Body of pancreas (tissue), 4 donors: ENCODE measurements around the gene PASK. TPM values are rescaled to one million over a fixed set of nuclear protein-coding genes. Genes with fewer than 3 reads are reported as not detected.

Experiments
- ATAC-seq: fragments of 150-250 bp; one replicate; pipeline ENCODE4 v1.9.1; 2016
- DNase-seq, 4 donors: peaks; one replicate each; pipeline ENCODE4 v3.0.0-alpha.2; 2019
- H3K27ac ChIP-seq, 4 donors: fragments of 200-600 bp; sonication (generic); 1 replicate in 3 of 4; 2 replicates in 1 of 4; pipeline versions ENCODE4 v1.5.1 to v1.6.1; 2016 to 2019; ENCODE audit warnings: mild to moderate bottlenecking in 1 of 4, mixed read lengths in 1 of 4, moderate library complexity in 1 of 4
- H3K27me3 ChIP-seq, 2 donors: fragments of 200-600 bp; sonication (generic); one replicate each; pipeline ENCODE4 v1.6.0; 2016; ENCODE audit warnings: mild to moderate bottlenecking in 1 of 2
- H3K36me3 ChIP-seq, 2 donors: fragments of 200-600 bp; sonication (generic); replicated peaks in 1 of 2; 2 replicates each; pipeline ENCODE4 v1.5.1; 2016; ENCODE audit warnings: low read depth in 2 of 2; ENCODE audit not compliant: insufficient read depth in 1 of 2
- H3K4me1 ChIP-seq: fragments of 200-600 bp; sonication (generic); one replicate; pipeline ENCODE4 v1.6.0; 2016
- H3K4me3 ChIP-seq, 2 donors: fragments of 200-600 bp; sonication (generic); 1 replicate in 1 of 2; 2 replicates in 1 of 2; pipeline ENCODE4 v1.5.1; 2016 to 2019
- H3K9me3 ChIP-seq, 3 donors: fragments of 200-600 bp; sonication (generic); 1 replicate in 2 of 3; 2 replicates in 1 of 3; pipeline ENCODE4 v1.5.1; 2016
- POLR2A ChIP-seq, 3 donors: fragments of 450-650 bp; IDR thresholded peaks; one replicate each; pipeline ENCODE4 v1.6.1; 2016; ENCODE audit warnings: antibody characterized with exemption in 3 of 3, mild to moderate bottlenecking in 2 of 3
- WGBS, 2 donors: methylation state at CpG; one replicate each; pipeline ENCODE4 v1.1.5; 2017; 5-methylcytosine and 5-hydroxymethylcytosine counted together
- intact Hi-C: fragments of 100-400 bp; cut with DNase I; formaldehyde crosslinking; loops from one replicate; pipeline ENCODE4 v1.15.1; 2023
- total RNA-seq, 2 donors: library from RNA; depleted of rRNA; stranded (reverse); fragments of >200 nt; gene quantifications; one replicate each; pipeline ENCODE4 v1.1.0, GENCODE V29; 2016
- TF ChIP-seq, protein P1 (sequence below), 7 experiments: fragments of 450-650 bp in 4 of 7; fragments of 200-600 bp in 3 of 7; sonication (generic) in 3 of 7; IDR thresholded peaks; one replicate each; pipeline ENCODE4 v1.5.1; 2016 to 2019; ENCODE audit warnings: antibody characterized with exemption in 7 of 7

Gene PASK
- total RNA-seq, 2 donors from 2014 or later, result 7.5 to 15.8 TPM

DNA sequence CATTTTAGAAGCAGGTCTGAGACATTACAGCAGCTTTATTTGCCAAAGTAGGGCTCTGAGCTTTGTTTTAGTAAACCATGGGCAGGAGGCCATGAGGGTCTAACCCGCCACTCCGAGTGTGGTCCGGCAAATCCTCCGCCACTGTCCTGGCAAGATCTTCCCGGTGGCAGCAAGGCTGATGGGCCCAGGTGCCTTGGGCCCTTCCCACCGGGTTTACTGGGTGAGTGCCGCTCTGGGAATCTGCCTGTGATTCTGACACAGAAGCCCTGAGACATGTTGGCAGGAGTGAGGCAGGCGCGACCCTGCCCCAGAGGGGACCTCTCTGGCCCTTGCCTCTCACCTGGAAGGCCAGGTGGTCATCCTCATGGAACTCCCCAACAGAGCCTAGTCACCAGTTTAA lies 77.1 kb downstream of the PASK start:
- TF ChIP-seq POLR2A (IDR thresholded peaks at IDR 0.05), result no peak
- TF ChIP-seq, protein P1, sequence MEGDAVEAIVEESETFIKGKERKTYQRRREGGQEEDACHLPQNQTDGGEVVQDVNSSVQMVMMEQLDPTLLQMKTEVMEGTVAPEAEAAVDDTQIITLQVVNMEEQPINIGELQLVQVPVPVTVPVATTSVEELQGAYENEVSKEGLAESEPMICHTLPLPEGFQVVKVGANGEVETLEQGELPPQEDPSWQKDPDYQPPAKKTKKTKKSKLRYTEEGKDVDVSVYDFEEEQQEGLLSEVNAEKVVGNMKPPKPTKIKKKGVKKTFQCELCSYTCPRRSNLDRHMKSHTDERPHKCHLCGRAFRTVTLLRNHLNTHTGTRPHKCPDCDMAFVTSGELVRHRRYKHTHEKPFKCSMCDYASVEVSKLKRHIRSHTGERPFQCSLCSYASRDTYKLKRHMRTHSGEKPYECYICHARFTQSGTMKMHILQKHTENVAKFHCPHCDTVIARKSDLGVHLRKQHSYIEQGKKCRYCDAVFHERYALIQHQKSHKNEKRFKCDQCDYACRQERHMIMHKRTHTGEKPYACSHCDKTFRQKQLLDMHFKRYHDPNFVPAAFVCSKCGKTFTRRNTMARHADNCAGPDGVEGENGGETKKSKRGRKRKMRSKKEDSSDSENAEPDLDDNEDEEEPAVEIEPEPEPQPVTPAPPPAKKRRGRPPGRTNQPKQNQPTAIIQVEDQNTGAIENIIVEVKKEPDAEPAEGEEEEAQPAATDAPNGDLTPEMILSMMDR (IDR thresholded peaks at IDR 0.05), result no peak
- no peak overlapping the region for H3K27ac ChIP-seq
- WGBS, 2 donors, result 70 to 87% methylated on average over 3 to 9 of the region's 9 CpGs
- no peaks in the 10 kb centered on the region for H3K9me3 ChIP-seq
- H3K36me3 ChIP-seq, result peaks cover 0 to 2% of the 10 kb centered on the region in 2 donors
- intact Hi-C loops, result no loop called here
- DNase-seq (peak in 1 of 4 donors; percentile 7), ATAC-seq (no peak)
- no peaks in the 10 kb centered on the region for H3K4me1 ChIP-seq
- H3K4me3 ChIP-seq, result no peak overlapping the region
- H3K27me3 ChIP-seq, result no peaks in the 10 kb centered on the region

DNA sequence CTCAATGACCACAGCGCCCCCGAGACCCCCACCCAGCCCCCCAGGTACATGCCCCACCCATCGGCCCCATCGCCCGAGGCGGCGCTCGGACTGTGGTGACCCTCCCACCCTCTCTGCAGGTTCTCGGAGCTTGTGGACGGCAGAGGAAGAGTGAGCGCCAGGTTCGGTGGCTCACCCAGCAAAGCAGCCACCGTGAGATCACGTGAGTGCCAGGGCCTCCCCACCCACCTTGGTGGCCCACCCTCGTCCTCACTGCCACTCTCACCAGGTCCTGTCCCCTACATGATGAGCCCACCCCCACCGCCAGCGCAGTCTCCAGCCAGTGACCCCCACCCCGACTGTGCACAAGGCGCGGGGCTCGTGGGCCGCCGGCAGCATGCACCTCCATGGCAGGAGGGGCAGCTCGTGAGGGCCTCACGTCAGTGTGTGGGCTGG lies 77.6 kb downstream of the PASK start:
- H3K9me3 ChIP-seq, result no peaks in the 10 kb centered on the region
- no peak for TF ChIP-seq POLR2A (IDR thresholded peaks at IDR 0.05)
- TF ChIP-seq, protein P1 (IDR thresholded peaks at IDR 0.05), result no peak
- intact Hi-C loops, result no loop called here
- no peak for ATAC-seq
- DNase-seq, result peak in 1 of 4 donors; percentile 9
- H3K27ac ChIP-seq, result no peak overlapping the region
- H3K4me1 ChIP-seq, result no peaks in the 10 kb centered on the region
- H3K4me3 ChIP-seq, result no peak overlapping the region
- no peaks in the 10 kb centered on the region for H3K27me3 ChIP-seq
- 78 to 85% methylated on average over 6 to 25 of the region's 25 CpGs for WGBS, 2 donors
- H3K36me3 ChIP-seq, result peaks cover 0 to 2% of the 10 kb centered on the region in 2 donors

DNA sequence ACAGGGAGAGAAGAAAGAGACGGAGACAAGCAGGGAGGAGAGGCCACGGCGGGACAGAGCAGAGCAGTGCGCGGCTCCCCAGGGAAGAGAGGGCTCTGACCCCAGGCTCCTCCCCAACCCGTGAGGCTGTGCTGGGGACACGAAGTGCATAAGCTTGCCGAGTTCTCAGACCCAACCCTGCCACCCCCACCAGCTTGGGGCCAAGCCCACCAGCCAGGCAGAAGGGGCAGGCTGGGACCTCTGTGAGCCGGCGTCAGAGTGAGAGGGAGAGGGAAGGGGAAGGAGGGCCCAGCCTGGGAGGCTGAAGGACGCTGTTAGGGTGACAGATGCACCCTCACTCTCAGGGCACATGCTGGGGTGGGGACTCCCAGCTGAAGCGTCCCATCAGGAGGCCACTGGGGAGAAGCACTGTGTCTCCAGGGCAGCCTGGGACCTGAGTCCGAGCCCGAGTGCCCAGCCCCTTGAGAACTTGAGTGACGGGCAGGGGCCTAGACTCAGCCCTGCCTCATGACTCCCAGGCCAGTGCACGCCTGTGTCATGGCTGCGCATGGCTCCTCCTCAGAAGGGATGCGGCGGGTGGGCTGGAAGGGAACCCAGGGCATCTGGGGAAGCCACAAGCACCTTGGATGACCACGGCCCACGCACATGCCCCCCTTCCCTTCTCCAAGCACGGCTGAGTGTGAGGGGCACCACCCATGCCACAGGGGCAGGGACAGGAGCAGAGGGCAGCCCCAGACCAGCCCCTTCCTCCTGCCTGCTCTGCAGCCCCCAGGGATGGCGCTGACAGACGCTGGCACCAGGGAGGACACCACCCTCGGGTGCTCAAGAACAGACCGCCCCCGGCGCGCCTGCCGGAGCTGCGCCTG lies 78.2 kb downstream of the PASK start:
- no peak overlapping the region for H3K4me3 ChIP-seq
- WGBS, 2 donors, result 76 to 85% methylated on average over 13 to 30 of the region's 31 CpGs
- ATAC-seq (no peak), DNase-seq (no peak)
- H3K4me1 ChIP-seq, result no peaks in the 10 kb centered on the region
- H3K9me3 ChIP-seq, result no peaks in the 10 kb centered on the region
- H3K27me3 ChIP-seq, result no peaks in the 10 kb centered on the region
- intact Hi-C loops, result no loop called here
- no peak overlapping the region for H3K27ac ChIP-seq
- H3K36me3 ChIP-seq, result peaks cover 0 to 2% of the 10 kb centered on the region in 2 donors
- TF ChIP-seq, protein P1 (IDR thresholded peaks at IDR 0.05), result no peak
- no peak for TF ChIP-seq POLR2A (IDR thresholded peaks at IDR 0.05)

DNA sequence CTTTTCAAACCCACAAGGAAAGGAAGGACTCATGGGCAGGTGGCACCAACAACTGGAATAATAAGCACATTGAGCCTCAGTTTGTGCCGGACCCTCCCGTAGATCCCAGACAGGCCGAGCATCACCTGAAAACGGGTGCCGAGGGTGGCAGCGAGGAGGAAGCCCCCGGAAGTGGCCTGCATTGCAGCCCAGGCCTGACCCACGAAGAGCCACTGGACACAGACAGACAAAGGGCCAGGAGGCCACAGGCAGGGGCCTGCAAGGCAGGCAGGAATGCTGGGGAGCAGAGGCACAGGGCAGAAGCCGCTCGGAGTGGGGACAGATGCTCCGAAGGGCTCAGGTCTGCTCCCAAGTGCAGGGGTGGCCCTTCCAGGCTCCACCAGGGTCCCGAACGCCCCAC lies 78.9 kb downstream of the PASK start:
- peaks cover 0 to 2% of the 10 kb centered on the region in 2 donors for H3K36me3 ChIP-seq
- H3K4me1 ChIP-seq, result no peaks in the 10 kb centered on the region
- no peak overlapping the region for H3K27ac ChIP-seq
- TF ChIP-seq, protein P1 (IDR thresholded peaks at IDR 0.05), result no peak
- no peak for TF ChIP-seq POLR2A (IDR thresholded peaks at IDR 0.05)
- DNase-seq (peak in 1 of 4 donors; percentile 8), ATAC-seq (no peak)
- intact Hi-C loops, result no loop called here
- no peak overlapping the region for H3K4me3 ChIP-seq
- no peaks in the 10 kb centered on the region for H3K9me3 ChIP-seq
- no peaks in the 10 kb centered on the region for H3K27me3 ChIP-seq
- WGBS, 2 donors, result 84 to 87% methylated on average over 12 to 13 of the region's 13 CpGs
